GM12878 (cell line): Measurements from ENCODE around the gene PIP4K2B. TPM values are rescaled to one million over a fixed set of nuclear protein-coding genes. Genes with fewer than 3 reads are reported as not detected.

Source experiments
- ATF7 ChIP-seq: fragments of 450-650 bp; IDR thresholded peaks from 2 replicates; pipeline ENCODE4 v1.6.1; 2016; ENCODE audit warnings: low read depth, mild to moderate bottlenecking
- CHD1 ChIP-seq: IDR thresholded peaks from 2 replicates; pipeline ENCODE4 v1.6.1; 2012; ENCODE audit warnings: low read depth, low read length, improper control_type of control experiment
- EGR1 ChIP-seq, 2 experiments: IDR thresholded peaks; 1 replicate in 1 of 2; 2 replicates in 1 of 2; pipeline ENCODE4 v1.6.1; 2011 to 2012; ENCODE audit warnings: low read depth in 2 of 2, low read length in 2 of 2, borderline replicate concordance in 1 of 2, mild to moderate bottlenecking in 1 of 2, moderate library complexity in 1 of 2
- ELK1 ChIP-seq: IDR thresholded peaks from 2 replicates; pipeline ENCODE4 v1.6.1; 2012; ENCODE audit warnings: low read depth, low read length, improper control_type of control experiment
- EP300 ChIP-seq, 2 experiments: fragments of 150-350 bp in 1 of 2; IDR thresholded peaks; 2 replicates each; pipeline ENCODE4 v1.6.1; 2011 to 2012; ENCODE audit warnings: low read depth in 2 of 2, low read length in 2 of 2, borderline replicate concordance in 1 of 2, improper control_type of control experiment in 1 of 2, inconsistent platforms in 1 of 2; ENCODE audit not compliant: control insufficient read depth in 1 of 2
- MAX ChIP-seq: IDR thresholded peaks from 2 replicates; pipeline ENCODE4 v1.6.1; 2012; ENCODE audit warnings: low read depth, low read length, improper control_type of control experiment
- NKRF ChIP-seq: fragments of 450-650 bp; conservative IDR thresholded peaks from 2 replicates; pipeline ENCODE4 v1.6.1; 2017; ENCODE audit warnings: mild to moderate bottlenecking, moderate library complexity
- PKNOX1 ChIP-seq: fragments of 450-650 bp; IDR thresholded peaks from 2 replicates; pipeline ENCODE4 v1.6.1; 2016; ENCODE audit warnings: mild to moderate bottlenecking
- RCOR1 ChIP-seq: conservative IDR thresholded peaks from 2 replicates; pipeline ENCODE4 v1.6.1; 2012; ENCODE audit warnings: low read depth, low read length, improper control_type of control experiment
- RELB ChIP-seq: fragments of 450-650 bp; IDR thresholded peaks from 2 replicates; pipeline ENCODE4 v1.6.1; 2017; ENCODE audit warnings: low read depth, mild to moderate bottlenecking, moderate library complexity
- REST ChIP-seq: IDR thresholded peaks from 2 replicates; pipeline ENCODE4 v1.6.1; 2012; ENCODE audit warnings: mild to moderate bottlenecking, low read depth, low read length
- RUNX3 ChIP-seq: IDR thresholded peaks from 2 replicates; pipeline ENCODE4 v1.6.1; 2012; ENCODE audit warnings: low read length, inconsistent platforms
- SMAD5 ChIP-seq: IDR thresholded peaks from 2 replicates; pipeline ENCODE4 v1.6.1; 2016; ENCODE audit warnings: antibody characterized with exemption, low read depth
- SREBF1 ChIP-seq: IDR thresholded peaks from 2 replicates; pipeline ENCODE4 v1.6.1; 2012; ENCODE audit warnings: mild to moderate bottlenecking, low read length
- SREBF2 ChIP-seq: IDR thresholded peaks from 2 replicates; pipeline ENCODE4 v1.6.1; 2012; ENCODE audit warnings: mild to moderate bottlenecking, low read length
- TCF12 ChIP-seq: IDR thresholded peaks from 2 replicates; pipeline ENCODE4 v1.6.1; 2011; ENCODE audit warnings: low read depth, mild to moderate bottlenecking, low read length
- TCF7 ChIP-seq: IDR thresholded peaks from 2 replicates; pipeline ENCODE4 v1.6.1; 2014; ENCODE audit warnings: antibody characterized with exemption, borderline replicate concordance
- USF1 ChIP-seq: IDR thresholded peaks from 2 replicates; pipeline ENCODE4 v1.6.1; 2011; ENCODE audit warnings: borderline replicate concordance, low read depth, mild to moderate bottlenecking, moderate library complexity, mixed read lengths, low read length; ENCODE audit not compliant: insufficient read depth; ENCODE audit errors: extremely low read length
- polyA plus RNA-seq, 11 experiments: library from polyadenylated mRNA; depleted of rRNA in 4 of 11; unstranded in 6 of 11; stranded (reverse) in 5 of 11; fragments of >200 nt; fragmentation: Nextera tagmentation in 4 of 11; fragmentation: Illumina TruSeq in 1 of 11; extraction: Ambion mirVana in 4 of 11; extraction: Trizol in 1 of 11; gene quantifications; 1 replicate in 1 of 11; 2 replicates in 10 of 11; pipeline versions ENCODE4 v1.2.1 to v1.2.3, GENCODE V29; 2011 to 2016; ENCODE audit warnings: inconsistent platforms in 2 of 11, missing spikeins in 2 of 11, low read depth in 1 of 11
- total RNA-seq, 4 experiments: library from RNA; depleted of rRNA in 3 of 4; stranded (reverse); fragments of >200 nt in 3 of 4; fragmentation: Illumina TruSeq in 1 of 4; extraction: Trizol in 1 of 4; gene quantifications; 2 replicates each; pipeline versions ENCODE4 v1.2.1 to v1.2.3, GENCODE V29; 2013 to 2021

Gene PIP4K2B
- total and polyA plus RNA-seq, 10 of the 15 experiments (the other 5 are each of a cell fraction or from before 2014, with no cell fraction given) = 3.8 to 30.3 (median 18.2) TPM

GRCh38 chr17:38735161-38735997, 64.0 kb downstream of the PIP4K2B start (continued):
- TF ChIP-seq NKRF (no peak), SREBF1 (no peak), TCF7 (no peak), CHD1 (no peak), ELK1 (no peak), RCOR1 (no peak), EP300 (IDR thresholded peaks at IDR 0.05; ENCODE audit: borderline replicate concordance in 1 of 2, control insufficient read depth in 1 of 2, low read depth in 2 of 2, low read length in 2 of 2) (no peak), EGR1 (IDR thresholded peaks at IDR 0.05; ENCODE audit: borderline replicate concordance in 1 of 2, low read depth in 2 of 2, low read length in 2 of 2) (no peak), SREBF2 (no peak), SMAD5 (no peak), ATF7 (no peak), MAX (no peak), REST (no peak), PKNOX1 (no peak), USF1 (no peak), RELB (no peak), RUNX3 (no peak), TCF12 (no peak)
